ENCODE results near the gene CRIP2.

- TF ChIP-seq EZH2 (IDR thresholded peaks at IDR 0.05; ENCODE audit: borderline replicate concordance, low read length): no peak
- TF ChIP-seq, protein P1, sequence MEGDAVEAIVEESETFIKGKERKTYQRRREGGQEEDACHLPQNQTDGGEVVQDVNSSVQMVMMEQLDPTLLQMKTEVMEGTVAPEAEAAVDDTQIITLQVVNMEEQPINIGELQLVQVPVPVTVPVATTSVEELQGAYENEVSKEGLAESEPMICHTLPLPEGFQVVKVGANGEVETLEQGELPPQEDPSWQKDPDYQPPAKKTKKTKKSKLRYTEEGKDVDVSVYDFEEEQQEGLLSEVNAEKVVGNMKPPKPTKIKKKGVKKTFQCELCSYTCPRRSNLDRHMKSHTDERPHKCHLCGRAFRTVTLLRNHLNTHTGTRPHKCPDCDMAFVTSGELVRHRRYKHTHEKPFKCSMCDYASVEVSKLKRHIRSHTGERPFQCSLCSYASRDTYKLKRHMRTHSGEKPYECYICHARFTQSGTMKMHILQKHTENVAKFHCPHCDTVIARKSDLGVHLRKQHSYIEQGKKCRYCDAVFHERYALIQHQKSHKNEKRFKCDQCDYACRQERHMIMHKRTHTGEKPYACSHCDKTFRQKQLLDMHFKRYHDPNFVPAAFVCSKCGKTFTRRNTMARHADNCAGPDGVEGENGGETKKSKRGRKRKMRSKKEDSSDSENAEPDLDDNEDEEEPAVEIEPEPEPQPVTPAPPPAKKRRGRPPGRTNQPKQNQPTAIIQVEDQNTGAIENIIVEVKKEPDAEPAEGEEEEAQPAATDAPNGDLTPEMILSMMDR (conservative IDR thresholded peaks at IDR 0.05 in 1 of 2, IDR thresholded peaks at IDR 0.05 in 1 of 2; ENCODE audit: extremely low read depth in 1 of 2, insufficient read depth in 1 of 2, low read depth in 1 of 2, low read length in 2 of 2): no peak
Observed at GRCh38 chr14:105496831-105497591, 22.4 kb downstream of the CRIP2 start.

All from mammary epithelial cell (primary cell).